GM12891 (cell line): ENCODE measurements around the gene WFDC9.

Source experiments
- PAX5 ChIP-seq: IDR thresholded peaks from 2 replicates; pipeline ENCODE4 v1.6.1; 2011; ENCODE audit warnings: low read length, moderate library complexity, mild to moderate bottlenecking; ENCODE audit not compliant: insufficient read depth, severe bottlenecking
- POLR2AphosphoS5 ChIP-seq: IDR thresholded peaks from 2 replicates; pipeline ENCODE4 v1.6.1; 2011; ENCODE audit warnings: low read depth, low read length, control low read depth

- no peak for TF ChIP-seq POLR2AphosphoS5
- TF ChIP-seq PAX5 = no peak
Observed at GRCh38 chr20:45636513-45636912, 5.4 kb upstream of the WFDC9 start.
